H9 (cell line): ENCODE results near the gene KRT36. TPM values are rescaled to one million over a fixed set of nuclear protein-coding genes. Genes with fewer than 3 reads are reported as not detected.

ENCODE experiments used
- DNase-seq: peaks from one replicate; pipeline ENCODE4 v3.0.0-alpha.2; 2017
- H2AFZ ChIP-seq: one replicate; pipeline ENCODE4 v1.6.1; 2013; ENCODE audit warnings: mild to moderate bottlenecking, low read length, control low read depth, moderate library complexity
- H2AK5ac ChIP-seq: 2 replicates; pipeline ENCODE4 v1.6.1; 2013; ENCODE audit warnings: low read length, control low read depth, mixed read lengths; ENCODE audit not compliant: insufficient read length
- H2BK120ac ChIP-seq: one replicate; pipeline ENCODE4 v1.6.1; 2013; ENCODE audit warnings: low read depth, mild to moderate bottlenecking, low read length, control low read depth, inconsistent platforms; ENCODE audit not compliant: poor library complexity, severe bottlenecking
- H2BK12ac ChIP-seq: 2 replicates; pipeline ENCODE4 v1.6.1; 2013; ENCODE audit warnings: low read length, control low read depth, mixed read lengths, low read depth; ENCODE audit not compliant: insufficient read length
- H2BK15ac ChIP-seq: 2 replicates; pipeline ENCODE4 v1.6.1; 2013; ENCODE audit warnings: low read depth, low read length, control low read depth
- H2BK20ac ChIP-seq: one replicate; pipeline ENCODE4 v1.6.1; 2013; ENCODE audit warnings: low read depth, mild to moderate bottlenecking, low read length, control low read depth, inconsistent platforms; ENCODE audit not compliant: poor library complexity, severe bottlenecking
- H2BK5ac ChIP-seq: 2 replicates; pipeline ENCODE4 v1.6.1; 2013; ENCODE audit warnings: low read length, control low read depth, mixed read lengths; ENCODE audit not compliant: insufficient read length
- H3K14ac ChIP-seq: 2 replicates; pipeline ENCODE4 v1.6.1; 2013; ENCODE audit warnings: low read length, control low read depth; ENCODE audit not compliant: insufficient read depth
- H3K18ac ChIP-seq: 2 replicates; pipeline ENCODE4 v1.6.1; 2013; ENCODE audit warnings: low read depth, mild to moderate bottlenecking, mixed read lengths, low read length, control low read depth; ENCODE audit not compliant: insufficient read length
- H3K23ac ChIP-seq: 2 replicates; pipeline ENCODE4 v1.6.1; 2013; ENCODE audit warnings: low read length, control low read depth, mixed read lengths, low read depth; ENCODE audit not compliant: insufficient read length
- H3K23me2 ChIP-seq: 2 replicates; pipeline ENCODE4 v1.6.1; 2013; ENCODE audit warnings: low read depth, mild to moderate bottlenecking, mixed read lengths, low read length, control low read depth; ENCODE audit not compliant: insufficient read length, poor library complexity, severe bottlenecking
- H3K27ac ChIP-seq: 2 replicates; pipeline ENCODE4 v1.5.1; 2013; ENCODE audit warnings: low read length, control low read depth, mixed read lengths, low read depth; ENCODE audit not compliant: insufficient read length
- H3K27me3 ChIP-seq: 2 replicates; pipeline ENCODE4 v1.6.1; 2013; ENCODE audit warnings: low read length, control low read depth, inconsistent platforms; ENCODE audit not compliant: insufficient read depth
- H3K4ac ChIP-seq: 2 replicates; pipeline ENCODE4 v1.6.1; 2013; ENCODE audit warnings: low read depth, mild to moderate bottlenecking, control low read depth, inconsistent platforms, low read length, moderate library complexity
- H3K4me1 ChIP-seq: 2 replicates; pipeline ENCODE4 v1.6.1; 2013; ENCODE audit warnings: low read length, control low read depth, inconsistent platforms; ENCODE audit not compliant: insufficient read depth
- H3K4me2 ChIP-seq: 2 replicates; pipeline ENCODE4 v1.6.1; 2013; ENCODE audit warnings: low read length, control low read depth, mixed read lengths; ENCODE audit not compliant: insufficient read length, insufficient read depth
- H3K56ac ChIP-seq: 2 replicates; pipeline ENCODE4 v1.6.1; 2013; ENCODE audit warnings: low read depth, mild to moderate bottlenecking, mixed read lengths, low read length, control low read depth; ENCODE audit not compliant: insufficient read length
- H3K79me1 ChIP-seq: 2 replicates; pipeline ENCODE4 v1.6.1; 2013; ENCODE audit warnings: low read depth, mild to moderate bottlenecking, moderate library complexity, low read length, control low read depth, inconsistent platforms; ENCODE audit not compliant: insufficient read depth, poor library complexity, severe bottlenecking
- H3K79me2 ChIP-seq: 2 replicates; pipeline ENCODE4 v1.6.1; 2013; ENCODE audit warnings: low read length, control low read depth, inconsistent platforms; ENCODE audit not compliant: insufficient read depth
- H3K9ac ChIP-seq: 2 replicates; pipeline ENCODE4 v1.6.1; 2013; ENCODE audit warnings: low read length, control low read depth, mixed read lengths; ENCODE audit not compliant: insufficient read length; ENCODE audit errors: extremely low read depth
- H3K9me3 ChIP-seq: one replicate; pipeline ENCODE4 v1.6.1; 2013; ENCODE audit warnings: low read depth, low read length, inconsistent platforms; ENCODE audit not compliant: control insufficient read depth
- H3T11ph ChIP-seq: one replicate; pipeline ENCODE4 v1.6.1; 2013; ENCODE audit warnings: mild to moderate bottlenecking, low read length, control low read depth, inconsistent platforms
- H4K20me1 ChIP-seq: one replicate; pipeline ENCODE4 v1.6.1; 2013; ENCODE audit not compliant: control insufficient read depth, insufficient read length, insufficient read depth
- H4K5ac ChIP-seq: 2 replicates; pipeline ENCODE4 v1.6.1; 2013; ENCODE audit warnings: low read depth, mild to moderate bottlenecking, mixed read lengths, low read length, control low read depth; ENCODE audit not compliant: insufficient read length
- H4K8ac ChIP-seq: replicated peaks from 2 replicates; pipeline ENCODE4 v1.6.1; 2013; ENCODE audit warnings: low read length, control low read depth, mixed read lengths, low read depth; ENCODE audit not compliant: insufficient read length
- H4K91ac ChIP-seq: 2 replicates; pipeline ENCODE4 v1.6.1; 2013; ENCODE audit warnings: low read depth, mild to moderate bottlenecking, moderate library complexity, mixed read lengths, low read length, control low read depth; ENCODE audit not compliant: insufficient read length
- H3K27ac Mint-ChIP-seq, 3 experiments: 2 replicates in 2 of 3; 3 replicates in 1 of 3; pipeline ENCODE4 v1.8.0; 2020 to 2021; ENCODE audit warnings: mixed read lengths in 3 of 3, mild to moderate bottlenecking in 1 of 3, moderate library complexity in 1 of 3
- H3K27me3 Mint-ChIP-seq: 2 replicates; pipeline ENCODE4 v1.8.0; 2021; ENCODE audit warnings: low read depth, mild to moderate bottlenecking, moderate library complexity, mixed read lengths
- H3K36me3 Mint-ChIP-seq, 3 experiments: 2 replicates in 2 of 3; 3 replicates in 1 of 3; pipeline ENCODE4 v1.8.0; 2020 to 2021; ENCODE audit warnings: low read depth in 3 of 3, mixed read lengths in 3 of 3; ENCODE audit not compliant: insufficient read depth in 1 of 3
- H3K4me1 Mint-ChIP-seq, 2 experiments: 2 replicates each; pipeline ENCODE4 v1.8.0; 2020; ENCODE audit warnings: mixed read lengths in 2 of 2
- H3K4me3 Mint-ChIP-seq, 2 experiments: 2 replicates in 1 of 2; 3 replicates in 1 of 2; pipeline ENCODE4 v1.8.0; 2020 to 2021; ENCODE audit warnings: mild to moderate bottlenecking in 2 of 2, mixed read lengths in 2 of 2, moderate library complexity in 1 of 2
- H3K9me3 Mint-ChIP-seq, 2 experiments: 2 replicates in 1 of 2; 3 replicates in 1 of 2; pipeline ENCODE4 v1.8.0; 2020; ENCODE audit warnings: mild to moderate bottlenecking in 2 of 2, mixed read lengths in 2 of 2, moderate library complexity in 1 of 2
- CTCF ChIP-seq: fragments of 200-600 bp; sonication (generic); conservative IDR thresholded peaks from 3 replicates; pipeline ENCODE4 v1.8.0; 2021; ENCODE audit warnings: antibody characterized with exemption, mild to moderate bottlenecking
- WGBS: extraction: QIAGEN DNeasy Blood & Tissue Kit; methylation state at CpG from one replicate; pipeline ENCODE4 v1.1.7; 2013; ENCODE audit warnings: missing lambda C conversion rate, low lambda C conversion rate, mixed read lengths; ENCODE audit not compliant: insufficient read length; ENCODE audit errors: extremely low coverage; 5-methylcytosine and 5-hydroxymethylcytosine counted together
- total RNA-seq: library from RNA; stranded (reverse); gene quantifications from 2 replicates; pipeline ENCODE4 v1.2.1, GENCODE V29; 2021

The KRT36 gene
- total RNA-seq, 1 experiment from 2014 or later: not detected

GRCh38 chr17:41512546-41513167, 22.9 kb upstream of the KRT36 start:
- Mint-ChIP-seq H3K9me3 (no peaks in the 10 kb centered on the region; a peak in 2 of 5 replicates), H3K4me3 (no peak overlapping the region), H3K36me3 (no peaks in the 10 kb centered on the region), H3K27me3 (no peaks in the 10 kb centered on the region; the same call in 1 of the 2 replicates), H3K27ac (peak overlapping the region in 1 of 3 experiments; percentile 27; a peak in 3 of 7 replicates), H3K4me1 (peaks cover 25 to 27% of the 10 kb centered on the region in 2 experiments)
- H3K23ac ChIP-seq: no peak overlapping the region
- H4K91ac ChIP-seq: no peak overlapping the region
- no peak overlapping the region for H2BK20ac ChIP-seq
- H3K9me3 ChIP-seq: no peaks in the 10 kb centered on the region
- no peak overlapping the region for H4K8ac ChIP-seq
- H4K5ac ChIP-seq: no peak overlapping the region
- no peak overlapping the region for H3K18ac ChIP-seq
- H3K79me2 ChIP-seq: no peaks in the 10 kb centered on the region
- H2BK15ac ChIP-seq: no peak overlapping the region
- no peak overlapping the region for H3K56ac ChIP-seq
- DNase-seq: no peak
- H3K27ac ChIP-seq: no peak overlapping the region
- no peak for TF ChIP-seq CTCF
- H2BK5ac ChIP-seq: no peak overlapping the region
- no peak overlapping the region for H3K4me2 ChIP-seq
- no peak overlapping the region for H2BK12ac ChIP-seq
- H3K23me2 ChIP-seq: no peaks in the 10 kb centered on the region
- no peak overlapping the region for H2AK5ac ChIP-seq
- no peaks in the 10 kb centered on the region for H3K79me1 ChIP-seq
- no peaks in the 10 kb centered on the region for H4K20me1 ChIP-seq
- H2AFZ ChIP-seq: no peak overlapping the region
- H3K4ac ChIP-seq: no peak overlapping the region
- H3K14ac ChIP-seq: no peak overlapping the region
- H2BK120ac ChIP-seq: no peak overlapping the region
- H3K9ac ChIP-seq: no peak overlapping the region
- no peaks in the 10 kb centered on the region for H3K27me3 ChIP-seq
- no CpG with 5 or more reads among the region's 7 CpGs for WGBS
- 0 out of 2 replicates have a peak, but pooled peaks cover 3% of the 10 kb centered on the region for H3K4me1 ChIP-seq
- no peak overlapping the region for H3T11ph ChIP-seq
